Measurements from ENCODE around the gene BLOC1S5.

Gene BLOC1S5

DNA sequence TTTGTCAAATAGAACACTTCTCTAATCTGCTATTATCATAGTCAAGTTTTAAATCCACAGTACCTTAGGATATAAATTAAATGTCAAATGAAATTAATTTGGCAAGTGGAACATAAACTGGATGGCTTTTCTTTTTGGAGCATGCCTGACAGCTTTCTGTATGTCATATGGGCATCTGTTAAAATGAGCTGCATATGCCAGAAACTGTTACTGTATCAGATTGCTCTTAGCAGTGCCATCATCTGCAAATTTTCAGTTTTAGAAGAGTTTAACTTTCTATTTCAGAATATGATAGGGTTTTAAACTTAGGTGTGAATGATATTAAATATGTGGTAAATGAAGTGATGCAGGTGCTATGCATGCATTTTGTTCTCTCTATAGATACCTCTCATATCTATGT lies 41.6 kb upstream of the BLOC1S5 start:
- TF ChIP-seq, protein P1, sequence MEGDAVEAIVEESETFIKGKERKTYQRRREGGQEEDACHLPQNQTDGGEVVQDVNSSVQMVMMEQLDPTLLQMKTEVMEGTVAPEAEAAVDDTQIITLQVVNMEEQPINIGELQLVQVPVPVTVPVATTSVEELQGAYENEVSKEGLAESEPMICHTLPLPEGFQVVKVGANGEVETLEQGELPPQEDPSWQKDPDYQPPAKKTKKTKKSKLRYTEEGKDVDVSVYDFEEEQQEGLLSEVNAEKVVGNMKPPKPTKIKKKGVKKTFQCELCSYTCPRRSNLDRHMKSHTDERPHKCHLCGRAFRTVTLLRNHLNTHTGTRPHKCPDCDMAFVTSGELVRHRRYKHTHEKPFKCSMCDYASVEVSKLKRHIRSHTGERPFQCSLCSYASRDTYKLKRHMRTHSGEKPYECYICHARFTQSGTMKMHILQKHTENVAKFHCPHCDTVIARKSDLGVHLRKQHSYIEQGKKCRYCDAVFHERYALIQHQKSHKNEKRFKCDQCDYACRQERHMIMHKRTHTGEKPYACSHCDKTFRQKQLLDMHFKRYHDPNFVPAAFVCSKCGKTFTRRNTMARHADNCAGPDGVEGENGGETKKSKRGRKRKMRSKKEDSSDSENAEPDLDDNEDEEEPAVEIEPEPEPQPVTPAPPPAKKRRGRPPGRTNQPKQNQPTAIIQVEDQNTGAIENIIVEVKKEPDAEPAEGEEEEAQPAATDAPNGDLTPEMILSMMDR (conservative IDR thresholded peaks at IDR 0.05): no peak
- H3K27ac ChIP-seq: no peak overlapping the region

DNA sequence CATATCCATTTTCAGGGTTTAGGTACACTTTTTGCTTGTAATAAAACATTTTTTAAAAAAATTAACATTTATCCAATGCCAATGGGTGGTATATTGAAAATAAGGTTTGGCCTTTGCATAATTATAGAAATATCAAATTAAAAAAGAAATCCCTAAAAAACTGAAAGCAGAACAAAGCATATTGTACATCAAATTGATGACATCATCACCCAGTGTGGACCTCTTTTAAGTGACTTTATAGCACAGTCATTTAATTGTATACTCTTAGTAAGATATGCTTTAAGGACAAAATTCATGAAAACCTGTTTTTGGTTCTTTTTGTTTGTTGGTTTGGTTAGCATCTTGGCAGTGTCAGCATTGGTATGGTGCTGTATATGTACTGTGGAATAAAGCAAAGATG lies 39.5 kb upstream of the BLOC1S5 start:
- H3K27ac ChIP-seq: no peak overlapping the region
- TF ChIP-seq, protein P1 (conservative IDR thresholded peaks at IDR 0.05): no peak

DNA sequence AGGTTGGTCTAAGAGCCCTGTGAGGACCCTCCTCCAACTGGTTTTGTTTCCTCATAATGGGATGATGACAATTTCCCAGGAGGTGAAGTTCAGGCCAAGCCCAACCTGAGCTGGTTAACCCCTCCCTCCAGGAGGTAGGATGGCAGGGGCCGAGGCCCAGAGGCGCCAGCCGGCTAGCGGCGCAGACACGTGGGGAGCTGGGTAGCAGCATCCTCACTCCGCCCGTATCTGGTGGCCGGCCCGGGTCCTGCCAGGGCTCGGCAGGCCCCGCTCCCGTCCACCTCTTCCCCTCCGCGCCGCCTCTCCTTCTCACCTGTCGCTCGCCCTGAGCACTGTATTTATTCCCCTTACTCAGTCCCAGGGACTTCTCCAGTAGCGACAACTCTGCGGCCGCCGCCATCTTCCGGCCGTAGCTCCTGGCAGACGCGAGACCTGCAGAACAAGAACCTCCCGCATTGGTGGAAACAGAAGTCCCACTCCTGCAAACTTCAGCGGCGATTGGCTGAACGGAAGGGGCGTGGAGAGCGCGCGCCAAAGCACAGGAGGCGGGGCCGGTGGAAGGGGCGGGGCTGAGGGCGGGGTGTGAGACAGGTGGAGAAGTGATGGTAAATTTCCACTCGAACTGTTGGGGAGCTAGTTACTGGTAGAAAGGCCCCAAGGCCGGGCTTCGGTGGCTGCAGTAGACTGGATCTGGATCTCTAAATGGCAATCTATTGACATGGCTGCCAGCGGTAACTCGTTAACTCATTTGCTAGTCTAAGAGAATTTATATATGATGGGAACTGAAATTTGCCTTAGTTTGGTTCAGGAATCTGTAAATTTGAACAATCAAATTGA lies 38.2 kb upstream of the BLOC1S5 start, which contains the start of gene EEF1E1:
TSS of gene EEF1E1 (minus strand) at position 427 of the 837 bp plus-strand sequence. CDS start at position 400, 27 bp downstream.
- TF ChIP-seq, protein P1 (conservative IDR thresholded peaks at IDR 0.05): no peak
- peak within 1 kb of the TSS; percentile 53 for H3K27ac ChIP-seq

DNA sequence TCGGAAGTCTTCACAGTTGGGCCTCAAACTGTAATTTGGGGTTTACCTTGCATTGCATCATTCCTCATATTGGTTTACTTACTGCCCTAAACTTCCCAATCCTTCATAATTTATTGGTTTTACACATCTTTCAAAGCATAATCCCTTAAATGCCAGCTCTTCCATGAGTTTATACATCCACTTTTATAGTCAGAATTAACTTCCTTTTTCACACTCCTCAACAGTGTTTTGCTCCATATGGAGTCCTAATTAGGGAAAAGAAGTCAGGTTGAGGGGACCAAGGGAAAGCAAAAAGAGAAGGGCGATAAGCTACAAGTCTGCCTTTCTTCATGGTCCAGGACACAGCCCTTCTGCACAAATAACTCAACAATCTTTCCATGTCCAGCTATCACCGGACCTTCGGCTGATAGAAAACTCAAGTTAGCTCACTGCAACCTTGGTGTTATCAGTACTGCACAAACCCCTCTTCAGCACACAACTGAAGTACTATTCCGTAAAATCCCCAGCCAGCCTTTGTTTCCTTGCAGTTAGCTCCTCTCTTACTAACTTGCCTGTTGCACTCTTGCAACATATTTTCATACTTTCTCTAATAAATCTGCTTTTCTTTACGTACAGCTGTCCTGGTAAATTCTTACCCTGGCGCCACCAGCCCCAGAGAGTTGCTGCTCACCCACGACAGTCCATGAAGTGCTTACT lies 36.1 kb upstream of the BLOC1S5 start:
- TF ChIP-seq, protein P1 (conservative IDR thresholded peaks at IDR 0.05): no peak
- H3K27ac ChIP-seq: no peak overlapping the region

DNA sequence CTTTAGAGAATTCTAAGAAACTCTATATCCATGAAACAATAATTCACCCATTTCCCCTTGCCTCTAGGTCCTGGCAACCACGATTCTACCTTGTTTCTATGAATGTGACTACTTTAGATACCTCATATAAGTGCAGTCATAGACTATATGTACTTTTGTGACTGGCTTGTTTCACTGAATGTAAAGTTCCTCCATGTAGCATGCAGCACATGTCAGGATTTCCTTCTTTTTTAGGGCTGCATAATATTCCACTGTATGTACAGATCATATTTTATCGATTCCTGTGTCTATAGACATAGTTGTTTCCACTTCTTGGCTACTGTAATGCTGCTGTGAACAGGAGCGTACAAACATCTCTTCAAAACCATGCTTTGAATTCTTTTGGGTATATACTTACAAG lies 26.5 kb upstream of the BLOC1S5 start:
- TF ChIP-seq, protein P1 (conservative IDR thresholded peaks at IDR 0.05): no peak
- no peak overlapping the region for H3K27ac ChIP-seq

DNA sequence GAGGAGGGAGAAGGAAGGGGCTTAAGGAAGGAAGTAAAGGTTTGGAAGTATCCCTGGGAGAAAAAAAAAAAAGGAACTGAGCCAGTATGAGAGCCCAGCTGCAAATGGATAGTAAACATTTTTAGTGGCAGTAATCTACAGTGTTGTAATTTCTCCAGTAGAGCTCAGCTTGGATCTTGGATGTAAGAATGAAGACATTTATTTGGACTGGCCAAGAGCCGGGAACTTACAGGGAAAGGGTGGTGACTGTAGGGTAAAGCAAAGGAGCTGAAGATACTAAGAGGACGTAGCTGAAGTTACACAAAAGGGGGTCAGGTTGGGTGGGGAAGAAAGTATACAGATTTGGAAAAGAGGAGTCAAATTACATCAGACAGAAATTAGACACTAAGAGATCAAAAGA lies 24.7 kb upstream of the BLOC1S5 start:
- TF ChIP-seq, protein P1 (conservative IDR thresholded peaks at IDR 0.05): no peak
- H3K27ac ChIP-seq: no peak overlapping the region
